Ammon's horn (tissue), 1 donor: ENCODE results near the gene SCLY.

Source experiments
- DNase-seq: peaks from one replicate; pipeline ENCODE4 v3.0.0-alpha.2; 2016; ENCODE audit warnings: low spot score

SCLY gene

DNA sequence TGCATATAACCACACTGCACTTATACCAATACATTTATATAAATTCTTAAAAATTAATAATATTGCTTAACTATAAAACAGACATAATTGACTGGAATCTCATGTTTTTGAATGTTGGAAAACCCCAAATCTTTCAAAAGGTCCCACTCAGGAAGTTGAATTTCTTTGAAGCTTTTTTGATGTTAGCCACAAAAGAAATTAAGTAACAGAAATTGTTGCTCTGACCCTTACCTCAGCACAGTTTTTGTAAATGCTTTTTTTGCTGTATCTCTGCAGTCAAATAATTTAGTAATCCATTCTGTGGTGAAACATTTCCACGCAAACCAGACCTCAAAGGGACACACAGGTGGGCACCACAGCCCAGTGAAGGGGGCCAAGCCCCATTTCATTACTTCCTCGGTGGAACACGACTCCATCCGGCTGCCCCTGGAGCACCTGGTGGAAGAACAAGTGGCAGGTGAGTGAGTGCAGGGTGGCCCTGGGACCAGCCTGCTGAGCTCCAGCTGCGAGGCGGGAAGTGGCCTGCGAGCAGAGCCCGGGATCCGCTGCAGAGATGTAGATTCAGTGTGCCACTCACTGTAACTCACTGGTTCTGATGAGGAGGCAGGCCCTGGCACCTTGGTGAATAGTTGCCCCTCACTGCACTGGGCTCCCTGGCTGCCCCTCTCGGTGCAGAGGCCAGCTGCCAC lies 8.4 kb downstream of the SCLY start:
- DNase-seq, result no peak

DNA sequence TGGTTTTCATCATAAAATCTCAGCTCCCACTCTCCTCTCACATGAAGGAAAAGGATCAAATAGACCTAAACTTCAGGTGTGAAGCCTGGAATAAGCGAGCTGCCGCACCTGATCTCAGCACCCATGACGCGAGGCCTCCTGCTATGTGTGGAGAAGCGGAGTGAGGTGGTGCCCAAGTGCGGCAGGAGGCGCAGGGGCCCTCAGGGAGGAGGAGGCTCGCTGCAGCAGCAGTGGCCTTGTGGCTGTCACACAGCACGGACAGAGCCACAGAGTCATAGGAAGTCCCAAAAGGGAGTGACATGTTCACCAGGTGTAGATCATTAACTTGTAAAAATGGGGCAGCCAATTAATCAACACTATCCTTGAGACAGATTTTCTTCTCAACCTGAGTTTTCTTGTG lies 9.1 kb downstream of the SCLY start:
- DNase-seq, result no peak

- no peak for DNase-seq
Observed at GRCh38 chr2:238075397-238075796, 14.6 kb downstream of the SCLY start.

DNA sequence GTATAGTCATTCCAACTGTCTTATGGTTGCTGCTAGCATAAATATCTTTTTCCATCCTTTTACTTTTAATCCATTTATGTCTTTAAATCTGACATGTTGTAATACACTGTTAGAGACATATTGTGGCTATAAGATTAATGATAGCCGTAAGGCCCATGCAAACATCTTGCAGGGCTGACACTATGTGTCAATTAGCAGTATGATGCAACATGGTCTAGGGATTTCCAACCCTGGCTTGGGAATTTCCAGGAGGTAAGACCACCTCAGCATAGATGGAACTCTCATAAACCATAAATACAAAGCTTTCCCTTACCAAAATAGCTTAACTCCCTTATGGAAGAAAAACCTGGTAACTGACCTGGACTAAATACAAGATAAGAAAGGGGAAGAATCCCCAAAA lies 16.5 kb downstream of the SCLY start:
- no peak for DNase-seq

GRCh38 chr2:238079874-238080327 lies 19.1 kb downstream of the SCLY start:
- DNase-seq, result no peak

GRCh38 chr2:238080518-238080917 lies 19.7 kb downstream of the SCLY start:
- DNase-seq, result no peak

GRCh38 chr2:238081150-238081549 lies 20.3 kb downstream of the SCLY start:
- DNase-seq, result peak; percentile 30

- DNase-seq, result peak; percentile 30
Observed at GRCh38 chr2:238081561-238081960, 20.8 kb downstream of the SCLY start.

- DNase-seq, result no peak
Observed at GRCh38 chr2:238082151-238082550, 21.4 kb downstream of the SCLY start.

GRCh38 chr2:238082827-238083226 lies 22.0 kb downstream of the SCLY start:
- no peak for DNase-seq

DNA sequence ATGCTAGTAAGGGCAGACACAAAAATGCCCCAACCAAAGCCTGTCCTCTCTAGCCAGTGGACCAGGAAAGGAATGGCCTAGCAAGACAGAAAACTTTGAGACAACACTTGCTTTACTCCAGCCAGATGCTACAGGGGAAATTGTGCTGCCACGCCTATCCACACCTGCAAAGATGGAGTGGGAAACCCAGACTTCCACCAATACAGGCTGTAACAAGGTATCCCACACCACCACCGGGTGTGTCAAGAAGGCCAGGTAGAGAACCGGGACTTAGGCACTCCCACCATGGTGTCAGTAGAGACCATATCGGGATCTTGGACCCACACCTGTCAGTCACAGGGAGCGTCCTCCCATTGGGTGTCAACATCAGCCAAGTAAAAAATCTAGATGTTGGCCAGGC lies 23.1 kb downstream of the SCLY start:
- no peak for DNase-seq

- no peak for DNase-seq
Observed at GRCh38 chr2:238084761-238085160, 24.0 kb downstream of the SCLY start.

DNA sequence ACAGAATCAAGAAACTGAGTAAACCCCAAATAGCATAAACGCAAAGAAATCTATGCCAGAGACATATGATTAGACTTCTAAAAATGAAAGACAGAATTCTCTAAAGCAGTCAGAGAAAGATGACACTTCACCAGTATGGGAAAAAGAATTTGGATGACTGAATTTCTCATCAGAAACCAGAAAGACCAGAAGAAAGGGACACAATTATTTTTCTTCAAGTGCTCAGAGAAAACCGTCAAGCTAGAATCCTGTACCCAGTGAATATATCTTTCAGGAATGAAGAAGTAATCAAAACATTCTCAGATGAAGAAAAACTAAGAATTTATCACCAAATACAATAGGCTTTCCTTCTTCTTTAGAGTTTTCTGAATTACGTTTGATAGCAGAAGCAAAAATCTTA lies 25.1 kb downstream of the SCLY start:
- DNase-seq, result no peak

- DNase-seq, result no peak
Observed at GRCh38 chr2:238087211-238087610, 26.4 kb downstream of the SCLY start.

DNA sequence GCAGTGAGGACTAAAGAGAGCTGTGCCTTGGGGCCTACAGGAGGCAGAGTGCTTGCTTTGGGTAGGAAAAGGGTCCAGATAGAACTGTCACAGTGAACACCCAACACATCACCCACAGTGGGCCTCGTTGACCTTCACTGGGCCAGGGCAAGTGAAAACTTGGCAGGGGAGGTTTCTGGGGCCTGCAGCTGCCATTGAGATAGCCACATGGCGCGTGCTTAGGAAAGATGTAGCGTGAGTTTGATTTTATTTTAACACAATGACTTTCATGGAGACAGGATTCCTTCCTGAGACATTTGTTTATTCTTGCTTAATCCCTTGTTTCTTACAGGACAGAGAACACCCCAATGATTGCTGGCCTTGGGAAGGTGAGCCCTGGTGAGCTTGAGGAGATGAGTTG lies 30.1 kb downstream of the SCLY start:
- DNase-seq, result no peak

DNA sequence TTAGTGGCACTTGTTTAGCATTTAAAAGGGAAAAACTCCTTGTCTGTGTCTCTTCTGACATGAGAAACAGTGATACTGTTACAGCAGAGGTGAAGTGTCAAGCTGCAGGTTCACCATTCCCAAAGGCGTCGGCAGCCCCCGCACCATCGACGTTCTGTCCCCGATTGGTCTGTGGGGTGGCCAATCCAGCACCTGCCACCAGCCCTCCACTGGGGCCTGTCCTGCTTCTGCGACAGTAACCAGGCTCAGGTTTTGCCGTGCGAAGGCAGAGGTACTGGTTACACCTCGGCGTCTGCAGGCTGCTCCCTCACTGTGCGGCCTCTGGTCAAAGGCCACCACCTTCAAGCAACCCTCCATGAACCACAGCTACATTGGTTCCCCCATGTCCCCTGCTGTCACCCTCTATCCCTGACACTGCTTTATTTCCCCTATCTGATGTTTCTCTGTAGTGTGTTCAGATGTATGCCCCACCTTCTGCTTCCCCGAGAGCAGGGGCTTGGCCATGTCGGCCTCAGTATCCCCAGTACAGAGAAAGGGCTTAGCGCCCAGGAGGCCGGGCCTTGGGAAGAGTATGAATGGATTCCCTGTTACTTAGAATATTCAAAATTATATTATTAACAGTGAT lies 30.7 kb downstream of the SCLY start:
- DNase-seq, result no peak

- DNase-seq, result no peak
Observed at GRCh38 chr2:238092486-238093035, 31.8 kb downstream of the SCLY start.

DNA sequence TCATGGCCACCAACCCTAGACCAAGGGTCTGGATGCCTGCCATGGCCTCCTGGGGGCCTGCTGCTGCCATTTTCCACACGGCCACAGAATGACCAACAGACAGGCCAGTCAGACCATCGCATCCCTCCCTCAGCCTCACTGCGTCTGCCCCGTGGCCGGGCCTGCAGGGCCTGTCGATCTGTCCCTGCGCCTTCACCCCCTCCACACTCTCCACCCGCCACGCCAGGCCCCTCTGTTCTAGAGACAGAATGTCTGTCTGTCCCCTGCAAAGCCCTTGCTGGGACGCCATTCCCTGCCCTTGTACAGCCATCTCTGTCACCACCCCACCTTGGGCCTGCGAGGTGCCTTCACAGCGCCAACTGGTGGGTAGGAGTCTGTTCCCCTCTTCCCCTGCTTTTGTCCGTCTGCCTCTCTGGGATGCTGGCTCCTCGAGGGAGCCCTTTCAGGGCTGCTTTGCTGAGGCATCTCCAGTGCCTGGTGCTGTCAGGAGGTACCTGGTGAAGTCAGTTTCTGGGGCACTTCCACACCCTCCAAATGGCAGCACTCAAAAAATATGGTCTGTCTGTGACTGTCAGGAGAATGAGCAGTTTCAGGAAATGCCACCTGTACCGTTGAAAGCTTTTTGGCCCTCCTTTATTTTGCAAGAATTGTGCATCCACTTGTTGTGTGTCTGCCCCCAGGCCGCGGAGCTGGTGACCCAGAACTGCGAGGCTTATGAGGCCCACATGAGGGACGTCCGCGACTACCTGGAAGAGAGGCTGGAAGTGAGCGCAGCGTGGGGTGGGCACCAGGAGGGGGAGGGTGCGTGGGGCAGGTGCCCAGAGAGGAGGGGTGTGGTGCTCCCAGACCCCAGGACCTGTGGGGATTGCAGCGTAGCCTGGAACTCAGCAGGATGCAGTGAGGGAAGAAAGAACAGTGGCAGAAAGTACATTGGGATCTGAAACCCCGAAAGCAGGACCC lies 32.7 kb downstream of the SCLY start:
- DNase-seq, result no peak

DNA sequence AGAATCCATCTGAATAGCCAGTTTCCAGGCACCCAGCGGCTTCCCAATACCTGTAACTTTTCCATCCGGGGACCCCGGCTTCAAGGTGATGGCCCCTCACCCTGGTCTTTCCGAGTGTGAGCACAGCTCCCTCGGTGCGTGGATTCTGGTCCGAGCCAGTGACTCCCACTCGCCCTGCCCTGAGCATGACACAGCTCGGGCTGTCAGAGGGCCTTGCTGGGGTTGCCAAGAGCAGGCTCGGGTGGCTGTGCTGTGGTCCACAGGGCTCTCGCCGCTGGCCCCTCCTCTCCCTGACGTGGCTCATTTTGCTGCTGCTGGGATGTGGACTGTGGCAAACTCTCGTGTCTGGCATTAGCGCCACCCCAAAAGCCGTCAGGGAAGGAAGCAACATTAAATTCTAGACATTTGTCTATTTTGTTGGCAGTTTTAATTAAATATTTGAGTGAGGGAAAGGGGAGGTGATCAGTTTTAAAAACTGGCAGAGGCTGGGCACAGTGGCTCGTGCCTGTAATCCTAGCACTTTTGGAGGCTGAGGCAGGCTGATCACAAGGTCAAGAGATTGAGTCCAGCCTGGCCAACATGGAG lies 33.7 kb downstream of the SCLY start:
- DNase-seq, result no peak

GRCh38 chr2:238095143-238095542 lies 34.3 kb downstream of the SCLY start:
- DNase-seq, result no peak

DNA sequence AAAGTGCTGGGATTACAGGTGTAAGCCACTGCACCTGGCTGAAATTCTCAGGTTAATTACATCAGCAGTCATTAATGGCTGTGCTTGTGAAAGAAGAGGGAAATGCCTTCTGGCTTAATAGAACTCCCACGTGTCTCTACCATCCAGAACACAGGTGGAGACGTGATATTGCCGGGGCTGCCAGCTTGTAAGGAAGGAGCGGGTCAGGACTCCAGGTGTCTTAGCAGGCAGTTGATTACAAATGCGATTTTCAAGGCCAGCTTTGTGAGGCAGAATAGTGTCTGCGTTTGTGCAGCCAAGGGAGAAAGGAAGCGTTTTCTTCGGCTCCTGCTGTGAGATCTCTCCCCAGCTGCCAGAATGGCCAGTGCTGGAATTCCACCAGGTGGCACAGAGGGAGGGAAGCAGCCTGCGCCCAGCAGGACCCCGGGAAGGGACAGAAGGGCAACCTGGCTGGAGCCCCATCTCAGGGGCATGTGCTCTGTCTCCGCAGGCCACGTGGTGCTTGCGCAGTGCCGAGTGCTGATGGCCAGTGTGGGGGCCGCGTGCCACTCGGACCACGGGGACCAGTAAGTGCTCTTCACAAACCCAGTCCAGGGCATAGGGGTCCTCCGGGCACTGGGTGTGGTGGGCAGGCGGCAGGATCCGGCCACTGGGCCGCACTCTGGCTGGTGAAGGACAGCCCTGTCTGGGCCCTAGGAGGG lies 35.7 kb downstream of the SCLY start:
- no peak for DNase-seq
